A549 (cell line): Measurements from ENCODE around the gene CORO2B. TPM values are rescaled to one million over a fixed set of nuclear protein-coding genes. Genes with fewer than 3 reads are reported as not detected.
"Not testable (repeated sequence)": the region's sequence is repeated elsewhere in the genome, so short reads cannot be mapped to it uniquely, and the experiment has no call there.

Source experiments
- ATAC-seq, 2 experiments: fragments of 200-7000 bp in 1 of 2; fragments of >200 bp in 1 of 2; cut with Nextera tagmentation in 1 of 2; cut with Tn5 transposase in 1 of 2; 3 replicates each; pipeline versions ENCODE4 v1.8.0 to v1.9.1; 2018 to 2020; ENCODE audit warnings: mild to moderate bottlenecking in 1 of 2, moderate library complexity in 1 of 2
- CTCF ChIA-PET: fragments of 300-600 bp; sonication (Branson Sonifier 250); formaldehyde crosslinking; extraction: SDS; loops from one replicate; lab custom pipeline; 2021; ENCODE audit warnings: antibody characterized with exemption, inconsistent platforms; lab: Yijun Ruan, JAX
- POLR2A ChIA-PET: fragments of 350-600 bp; formaldehyde crosslinking; extraction: SDS; loops from one replicate; lab custom pipeline; 2021; ENCODE audit warnings: antibody characterized with exemption, inconsistent platforms; lab: Yijun Ruan, JAX
- DNase-seq, 2 experiments: peaks; one replicate each; pipeline versions ENCODE4 v3.0.0 to v3.0.0-alpha.2; 2011 to 2016; ENCODE audit warnings: low read depth in 1 of 2, low spot score in 1 of 2
- FAIRE-seq: peaks from 2 replicates; lab custom pipeline; 2011; peaks lifted over from hg19 to GRCh38; lab: Jason Lieb, UNC
- H3K27ac ChIP-seq, 2 experiments: fragments of >200 bp; sonication (Bioruptor Twin); formaldehyde crosslinking; 3 replicates each; pipeline ENCODE4 v1.5.1; 2016 to 2017
- H3K4me1 ChIP-seq: fragments of >200 bp; sonication (Bioruptor Twin); formaldehyde crosslinking; 3 replicates; pipeline ENCODE4 v1.6.1; 2016
- H3K4me2 ChIP-seq: fragments of >200 bp; sonication (Bioruptor Twin); formaldehyde crosslinking; 3 replicates; pipeline ENCODE4 v1.6.1; 2016
- H3K4me3 ChIP-seq: fragments of >200 bp; sonication (Bioruptor Twin); formaldehyde crosslinking; 3 replicates; pipeline ENCODE4 v1.5.1; 2016
- H3K9me3 ChIP-seq: fragments of >200 bp; sonication (Bioruptor Twin); formaldehyde crosslinking; 3 replicates; pipeline ENCODE4 v1.6.1; 2016
- ATOH8 ChIP-seq: fragments of 250-450 bp; sonication (Bioruptor Pico); IDR thresholded peaks from 2 replicates; pipeline ENCODE4 v1.5.0; 2020; ENCODE audit warnings: low read depth, mild to moderate bottlenecking, moderate library complexity
- CEBPB ChIP-seq, 2 experiments: fragments of >200 bp in 1 of 2; sonication (Bioruptor Twin) in 1 of 2; formaldehyde crosslinking in 1 of 2; IDR thresholded peaks; 2 replicates each; pipeline ENCODE4 v1.6.1; 2012 to 2016
- EHMT2 ChIP-seq: fragments of 200-600 bp; sonication (generic); IDR thresholded peaks from 2 replicates; pipeline ENCODE4 v1.6.1; 2016; ENCODE audit warnings: antibody characterized with exemption, low read depth, mild to moderate bottlenecking, moderate library complexity
- ESRRA ChIP-seq: fragments of 150-350 bp; IDR thresholded peaks from 2 replicates; pipeline ENCODE4 v1.6.1; 2014; ENCODE audit warnings: mild to moderate bottlenecking, low read length, borderline replicate concordance
- FOXS1 ChIP-seq: fragments of 250-450 bp; sonication (Bioruptor Pico); IDR thresholded peaks from 2 replicates; pipeline ENCODE4 v1.5.0; 2020; ENCODE audit warnings: mild to moderate bottlenecking, moderate library complexity
- HEYL ChIP-seq: fragments of 250-450 bp; sonication (Bioruptor Pico); IDR thresholded peaks from 2 replicates; pipeline ENCODE4 v1.8.0; 2021; ENCODE audit warnings: mild to moderate bottlenecking, moderate library complexity
- NPAS2 ChIP-seq: fragments of 250-450 bp; sonication (Bioruptor Pico); IDR thresholded peaks from 2 replicates; pipeline ENCODE4 v1.8.0; 2022; ENCODE audit warnings: mild to moderate bottlenecking, moderate library complexity, borderline replicate concordance
- NR3C1 ChIP-seq: fragments of >200 bp; sonication (Bioruptor Twin); formaldehyde crosslinking; IDR thresholded peaks from 3 replicates; pipeline ENCODE4 v1.6.1; 2017
- PBX3 ChIP-seq: IDR thresholded peaks from 2 replicates; pipeline ENCODE4 v1.6.1; 2012
- PHF8 ChIP-seq: fragments of 200-600 bp; sonication (generic); IDR thresholded peaks from 2 replicates; pipeline ENCODE4 v1.6.1; 2016; ENCODE audit warnings: low read depth, mild to moderate bottlenecking, antibody characterized with exemption, moderate library complexity, borderline replicate concordance
- RAD21 ChIP-seq, 2 experiments: fragments of >200 bp in 1 of 2; sonication (Bioruptor Twin) in 1 of 2; formaldehyde crosslinking in 1 of 2; IDR thresholded peaks in 1 of 2; conservative IDR thresholded peaks in 1 of 2; 2 replicates in 1 of 2; 3 replicates in 1 of 2; pipeline ENCODE4 v1.6.1; 2012 to 2018; ENCODE audit warnings: inconsistent platforms in 1 of 2
- REST ChIP-seq: fragments of 200-600 bp; sonication (generic); IDR thresholded peaks from 2 replicates; pipeline ENCODE4 v1.6.1; 2016; ENCODE audit warnings: antibody characterized with exemption, mild to moderate bottlenecking, moderate library complexity
- RFX5 ChIP-seq: fragments of 450-650 bp; IDR thresholded peaks from 2 replicates; pipeline ENCODE4 v1.7.1; 2014; ENCODE audit warnings: antibody characterized with exemption, mild to moderate bottlenecking, moderate library complexity
- SMC3 ChIP-seq: fragments of >200 bp; sonication (Bioruptor Twin); formaldehyde crosslinking; IDR thresholded peaks from 3 replicates; pipeline ENCODE4 v1.6.1; 2018; ENCODE audit warnings: inconsistent platforms
- TFCP2L1 ChIP-seq: fragments of 250-450 bp; sonication (Bioruptor Pico); IDR thresholded peaks from 2 replicates; pipeline ENCODE4 v1.5.0; 2021; ENCODE audit warnings: mild to moderate bottlenecking
- TP53 ChIP-seq: fragments of 250-450 bp; sonication (Bioruptor Pico); IDR thresholded peaks from 2 replicates; pipeline ENCODE4 v1.5.0; 2021; ENCODE audit warnings: mild to moderate bottlenecking, moderate library complexity
- ZC3H11A ChIP-seq: fragments of 450-650 bp; IDR thresholded peaks from 2 replicates; pipeline ENCODE4 v1.6.1; 2014; ENCODE audit warnings: antibody characterized with exemption, mild to moderate bottlenecking
- ZFP36 ChIP-seq: fragments of 450-650 bp; IDR thresholded peaks from 2 replicates; pipeline ENCODE4 v1.6.1; 2014; ENCODE audit warnings: borderline replicate concordance; ENCODE audit not compliant: partially characterized antibody
- ZNF302 ChIP-seq: fragments of 250-450 bp; sonication (Bioruptor Pico); IDR thresholded peaks from 2 replicates; pipeline ENCODE4 v1.9.0; 2021; ENCODE audit warnings: inconsistent platforms, mild to moderate bottlenecking, moderate library complexity
- WGBS: methylation state at CpG from one replicate; pipeline ENCODE4 v1.1.6; 2017; ENCODE audit errors: missing lambda C conversion rate; 5-methylcytosine and 5-hydroxymethylcytosine counted together
- polyA plus RNA-seq, 4 experiments: library from polyadenylated mRNA; depleted of rRNA in 3 of 4; stranded (reverse); fragments of >200 nt; fragmentation: RNase III in 1 of 4; extraction: RNeasy Plus Mini Kit Qiagen cat#74134 plus additional on column Dnase treatment in 1 of 4; gene quantifications; 2 replicates in 3 of 4; 3 replicates in 1 of 4; pipeline ENCODE4 v1.2.3, GENCODE V29; 2011 to 2017
- TF ChIP-seq, protein P1 (sequence below): fragments of 450-650 bp; IDR thresholded peaks from 2 replicates; pipeline ENCODE4 v1.6.1; 2014; ENCODE audit warnings: antibody characterized with exemption
- TF ChIP-seq, protein P2 (sequence below): IDR thresholded peaks from 2 replicates; pipeline ENCODE4 v1.6.1; 2012

CORO2B gene
- polyA plus RNA-seq, 2 of the 4 experiments (the other 2 are of a cell fraction), result 2.0 to 2.3 TPM

- peaks cover 23% of the 10 kb centered on the region for H3K4me1 ChIP-seq
- 80% methylated on average over 5 of the region's 5 CpGs for WGBS
- FAIRE-seq, result no peak
- CTCF ChIA-PET, result interaction anchor here (0.8 to 4.2 kb wide), 9 partner anchors 8 to 340 kb away, joined by 3 to 20 read pairs (median 7); no protein-coding TSS in a partner anchor
- no peak overlapping the region for H3K4me3 ChIP-seq
- no peaks in the 10 kb centered on the region for H3K9me3 ChIP-seq
- H3K27ac ChIP-seq, result no peak overlapping the region
- no peak for ATAC-seq
- TF ChIP-seq CEBPB (IDR thresholded peaks at IDR 0.05) (no peak), ZFP36 (no peak), PHF8 (no peak), TP53 (CRISPR knock-in tag) (no peak), NPAS2 (CRISPR knock-in tag) (no peak), ESRRA (no peak), PBX3 (no peak), FOXS1 (CRISPR knock-in tag) (no peak), ATOH8 (CRISPR knock-in tag) (no peak), NR3C1 (no peak), ZNF302 (no peak)
- TF ChIP-seq, protein P1, sequence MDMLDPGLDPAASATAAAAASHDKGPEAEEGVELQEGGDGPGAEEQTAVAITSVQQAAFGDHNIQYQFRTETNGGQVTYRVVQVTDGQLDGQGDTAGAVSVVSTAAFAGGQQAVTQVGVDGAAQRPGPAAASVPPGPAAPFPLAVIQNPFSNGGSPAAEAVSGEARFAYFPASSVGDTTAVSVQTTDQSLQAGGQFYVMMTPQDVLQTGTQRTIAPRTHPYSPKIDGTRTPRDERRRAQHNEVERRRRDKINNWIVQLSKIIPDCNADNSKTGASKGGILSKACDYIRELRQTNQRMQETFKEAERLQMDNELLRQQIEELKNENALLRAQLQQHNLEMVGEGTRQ, result no peak
- TF ChIP-seq, all 56 proteins: peak for 0
- no peak overlapping the region for H3K4me2 ChIP-seq
- POLR2A ChIA-PET, result no interaction called here
- no peak for DNase-seq
Measured at GRCh38 chr15:68646696-68647095, 67.9 kb downstream of the CORO2B start.

DNA sequence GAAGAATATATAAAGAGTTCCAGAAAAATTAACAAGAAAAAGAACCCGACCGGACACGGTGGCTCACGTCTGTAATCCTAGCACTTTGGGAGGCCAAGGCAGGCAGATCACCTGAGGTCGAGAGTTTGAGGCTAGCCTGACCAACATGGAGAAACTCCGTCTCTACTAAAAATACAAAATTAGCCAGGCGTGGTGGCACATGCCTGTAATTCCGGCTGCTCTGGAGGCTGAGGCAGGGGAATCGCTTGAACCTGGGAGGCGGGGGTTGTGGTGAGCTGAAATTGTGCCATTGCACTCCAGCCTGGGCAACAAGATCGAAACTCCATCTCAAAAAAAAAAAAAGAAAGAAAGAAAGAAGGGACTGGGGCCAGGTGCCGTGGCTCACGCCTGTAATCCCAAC lies 68.6 kb downstream of the CORO2B start:
- ChIA-PET CTCF (interaction anchor here (0.6 to 4.2 kb wide), 9 partner anchors 9 to 341 kb away, joined by 3 to 20 read pairs (median 4); no protein-coding TSS in a partner anchor), POLR2A (interaction anchor here (0.6 kb wide), 1 partner anchor 178 kb away, joined by 3 read pairs; no protein-coding TSS in a partner anchor)
- not testable (repeated sequence) for H3K27ac ChIP-seq, H3K9me3 ChIP-seq, DNase-seq, ATAC-seq, H3K4me2 ChIP-seq, H3K4me3 ChIP-seq, FAIRE-seq
- peaks cover 23% of the 10 kb centered on the region for H3K4me1 ChIP-seq
- 84% methylated on average over 13 of the region's 13 CpGs for WGBS

GRCh38 chr15:68650901-68651709 lies 72.3 kb downstream of the CORO2B start:
- Histone ChIP-seq H3K4me3 (no peak overlapping the region), H3K9me3 (no peaks in the 10 kb centered on the region), H3K4me2 (peak overlapping the region; percentile 57), H3K27ac (peak overlapping the region in 1 of 2 experiments; percentile 30; a peak in 2 of 6 replicates), H3K4me1 (no peaks in the 10 kb centered on the region)
- ChIA-PET POLR2A (no interaction called here), CTCF (interaction anchor here (0.7 to 6.5 kb wide), 49 partner anchors 9 to 398 kb away, joined by 3 to 205 read pairs (median 5); partner anchors contain the start of gene FEM1B)
- WGBS, result 30% methylated on average over 23 of the region's 23 CpGs
- ATAC-seq (peak; percentile 93 to 99), FAIRE-seq (no peak), DNase-seq (peak; percentile 78 to 90)
- TF ChIP-seq ATOH8 (CRISPR knock-in tag), result no peak
- TF ChIP-seq ZC3H11A, result no peak
- TF ChIP-seq SMC3, result peak; percentile 63; the same call in 2 of the 3 replicates
- TF ChIP-seq RAD21 (conservative IDR thresholded peaks at IDR 0.05 in 1 of 2, IDR thresholded peaks at IDR 0.05 in 1 of 2), result peak; percentile 79
- no peak for TF ChIP-seq TFCP2L1 (CRISPR knock-in tag)
- no peak for TF ChIP-seq HEYL (CRISPR knock-in tag)
- TF ChIP-seq, protein P2, sequence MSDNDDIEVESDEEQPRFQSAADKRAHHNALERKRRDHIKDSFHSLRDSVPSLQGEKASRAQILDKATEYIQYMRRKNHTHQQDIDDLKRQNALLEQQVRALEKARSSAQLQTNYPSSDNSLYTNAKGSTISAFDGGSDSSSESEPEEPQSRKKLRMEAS, result peak; percentile 41; the same call in 1 of the 2 replicates
- TF ChIP-seq RFX5, result no peak
- no peak for TF ChIP-seq NPAS2 (CRISPR knock-in tag)
- TF ChIP-seq EHMT2, result no peak
- TF ChIP-seq REST, result no peak
